DMS153 (cell line): ENCODE data around the gene DNAAF3.
"Not testable (repeated sequence)": the region's sequence is repeated elsewhere in the genome, so short reads cannot be mapped to it uniquely, and the experiment has no call there.

ENCODE experiments used
- DNase-seq: peaks from one replicate; lab custom pipeline; 2025; lab: John Stamatoyannopoulos, UW

Gene DNAAF3

GRCh38 chr19:55175117-55175867 is 8.9 kb upstream of the DNAAF3 start:
- DNase-seq = no peak

DNA sequence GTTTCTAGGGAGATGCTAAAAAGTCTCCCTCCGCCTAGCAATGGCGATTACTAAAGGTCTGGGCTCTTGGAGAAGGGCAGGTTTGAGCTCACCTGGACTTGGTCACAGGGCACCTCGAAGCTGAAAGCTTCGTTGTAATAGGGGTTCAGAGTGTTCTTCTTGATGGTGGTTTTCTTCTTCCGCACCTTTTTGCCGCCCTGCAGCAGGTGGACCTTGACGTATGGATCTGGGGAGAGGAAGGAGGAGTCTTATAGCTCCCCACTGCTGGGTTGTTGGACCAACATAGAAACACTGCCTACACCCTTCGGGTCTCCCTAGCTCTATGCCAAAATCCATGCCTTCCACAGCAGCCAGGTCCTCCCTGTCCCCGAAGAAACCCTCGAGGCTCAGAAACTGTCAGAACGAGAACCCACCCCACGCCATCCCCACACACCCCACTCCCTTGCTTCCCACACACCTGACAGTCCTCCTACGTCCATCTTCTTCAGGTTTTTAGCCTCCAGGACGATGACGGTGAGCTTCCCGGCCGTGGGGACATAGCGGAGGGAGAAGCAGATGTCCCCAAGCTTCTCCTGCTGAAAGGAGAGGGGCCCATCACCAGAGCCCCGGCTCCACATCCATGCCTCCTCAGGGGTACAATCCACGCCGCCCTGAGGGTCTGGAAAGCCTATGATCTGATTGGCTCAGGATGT is 8.2 kb upstream of the DNAAF3 start:
- no peak for DNase-seq

DNA sequence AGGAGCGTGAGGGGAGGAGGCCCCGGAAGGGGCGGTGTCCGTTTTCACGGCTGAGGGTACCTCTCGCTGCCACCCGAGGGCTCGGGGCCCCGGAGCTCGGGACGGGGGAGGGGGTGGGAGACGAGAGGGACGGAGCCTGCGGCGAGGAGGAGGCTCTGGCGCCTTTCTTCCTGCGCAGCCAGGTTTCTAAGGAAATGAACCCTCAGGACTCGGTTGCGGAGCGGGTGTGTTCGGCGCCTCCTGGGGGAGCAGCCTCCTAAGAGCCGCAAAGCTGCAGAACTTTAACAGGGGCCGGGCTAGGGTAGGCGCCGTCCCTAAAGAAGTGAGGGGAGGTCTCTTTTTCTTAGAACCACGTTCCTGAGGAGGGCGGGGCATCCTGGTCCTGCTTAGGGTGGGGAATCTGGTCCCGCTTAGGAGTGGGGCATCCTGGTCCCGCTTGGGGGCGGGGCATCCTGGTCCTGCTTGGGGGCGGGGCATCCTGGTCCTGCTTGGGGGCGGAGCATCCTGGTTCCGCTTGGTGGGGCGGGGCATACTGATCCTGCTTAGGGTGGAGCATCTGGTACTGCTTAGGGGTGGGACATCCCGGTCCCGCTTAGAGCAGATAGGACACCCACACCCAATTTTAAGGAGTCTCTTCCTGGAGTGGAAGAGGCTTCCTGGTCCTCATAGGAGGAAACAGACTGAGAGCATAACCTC is 7.4 kb upstream of the DNAAF3 start:
- DNase-seq = peak; percentile 31

DNA sequence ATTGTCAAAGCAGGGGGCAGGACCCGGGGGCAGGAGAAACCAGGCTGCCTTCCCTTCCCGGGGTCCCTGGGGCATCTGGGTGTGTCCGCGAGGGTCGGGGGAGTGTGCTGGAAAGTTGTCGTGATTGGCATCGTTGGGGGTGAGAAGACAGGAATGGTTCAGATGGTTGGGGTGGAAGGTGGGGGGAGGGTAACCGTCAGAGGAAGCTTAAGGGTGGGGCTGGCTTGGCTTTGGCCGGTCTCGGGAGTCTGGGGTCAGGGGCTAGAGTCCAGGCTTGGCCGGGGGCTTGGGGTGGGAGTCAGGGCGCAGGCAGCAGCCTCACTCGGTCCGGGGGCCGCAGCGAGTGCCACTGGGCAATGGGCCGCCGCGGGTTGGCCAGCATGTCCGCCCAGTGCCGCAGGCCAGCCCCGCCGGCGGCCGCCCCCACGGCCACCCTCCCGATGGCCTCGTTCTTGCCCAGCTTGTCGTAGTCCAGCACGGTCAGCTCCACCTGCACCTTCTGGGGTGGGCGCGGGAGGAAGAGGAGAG is 6.8 kb upstream of the DNAAF3 start:
- DNase-seq = no peak

GRCh38 chr19:55172741-55173140 is 6.3 kb upstream of the DNAAF3 start:
- no peak for DNase-seq

GRCh38 chr19:55172318-55172717 is 5.9 kb upstream of the DNAAF3 start:
- DNase-seq = not testable (repeated sequence)

- no peak for DNase-seq
Observed at GRCh38 chr19:55171440-55171839, 5.0 kb upstream of the DNAAF3 start.

DNA sequence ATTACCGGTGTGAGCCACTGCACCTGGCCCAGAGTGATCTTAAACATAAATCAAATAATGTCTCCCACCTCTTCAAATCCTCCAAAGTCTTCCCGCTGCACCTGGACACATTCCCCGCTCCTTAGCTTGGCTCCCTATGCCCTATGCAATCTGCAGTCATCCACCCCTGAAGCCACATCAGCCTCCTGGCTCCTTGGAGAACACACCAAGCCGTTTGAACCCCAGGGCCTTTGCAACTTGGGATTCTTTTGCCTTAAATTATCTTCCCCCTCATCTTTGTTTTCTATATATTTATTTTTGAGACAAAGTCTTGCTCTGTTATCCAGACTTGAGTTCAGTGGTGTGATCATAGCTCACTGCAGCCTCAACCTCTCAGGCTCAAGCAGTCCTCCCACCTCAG is 2.7 kb upstream of the DNAAF3 start:
- DNase-seq = no peak

GRCh38 chr19:55165952-55166529 is 372 bp downstream of the DNAAF3 start:
- peak; percentile 84 for DNase-seq

GRCh38 chr19:55161571-55162322 is 4.7 kb downstream of the DNAAF3 start:
- DNase-seq = no peak

GRCh38 chr19:55160986-55161365 is 5.4 kb downstream of the DNAAF3 start:
- DNase-seq = no peak

GRCh38 chr19:55160128-55160985 is 6.1 kb downstream of the DNAAF3 start:
- peak; percentile 94 for DNase-seq

- DNase-seq = no peak
Observed at GRCh38 chr19:55158848-55159749, 7.3 kb downstream of the DNAAF3 start.

DNA sequence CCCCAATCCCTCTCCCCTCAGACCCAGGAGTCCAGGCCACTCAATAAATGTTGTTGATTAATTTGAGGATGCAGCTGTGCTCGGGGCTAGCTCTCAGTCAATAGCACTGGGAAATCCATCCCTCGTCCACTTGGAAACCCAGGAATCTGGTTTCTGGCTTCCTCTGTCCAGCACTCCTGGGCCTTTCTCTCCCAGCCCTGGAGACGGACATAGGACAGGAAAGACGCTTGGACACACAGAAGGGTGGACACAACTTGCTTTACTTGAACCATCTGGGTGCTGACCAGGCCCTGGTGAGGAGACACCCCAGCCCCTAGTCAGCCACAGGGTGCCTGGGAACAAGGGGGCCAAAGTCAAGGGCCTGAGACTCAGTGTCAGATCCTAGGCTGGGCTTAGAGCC is 8.0 kb downstream of the DNAAF3 start:
- DNase-seq = no peak

- DNase-seq = no peak
Observed at GRCh38 chr19:55157064-55157908, 9.1 kb downstream of the DNAAF3 start, which contains the start of gene TNNI3. Gene TNNI3, minus strand, starts transcription at chr19:55157732. Its CDS starts 143 bp downstream, at chr19:55157589.

DNA sequence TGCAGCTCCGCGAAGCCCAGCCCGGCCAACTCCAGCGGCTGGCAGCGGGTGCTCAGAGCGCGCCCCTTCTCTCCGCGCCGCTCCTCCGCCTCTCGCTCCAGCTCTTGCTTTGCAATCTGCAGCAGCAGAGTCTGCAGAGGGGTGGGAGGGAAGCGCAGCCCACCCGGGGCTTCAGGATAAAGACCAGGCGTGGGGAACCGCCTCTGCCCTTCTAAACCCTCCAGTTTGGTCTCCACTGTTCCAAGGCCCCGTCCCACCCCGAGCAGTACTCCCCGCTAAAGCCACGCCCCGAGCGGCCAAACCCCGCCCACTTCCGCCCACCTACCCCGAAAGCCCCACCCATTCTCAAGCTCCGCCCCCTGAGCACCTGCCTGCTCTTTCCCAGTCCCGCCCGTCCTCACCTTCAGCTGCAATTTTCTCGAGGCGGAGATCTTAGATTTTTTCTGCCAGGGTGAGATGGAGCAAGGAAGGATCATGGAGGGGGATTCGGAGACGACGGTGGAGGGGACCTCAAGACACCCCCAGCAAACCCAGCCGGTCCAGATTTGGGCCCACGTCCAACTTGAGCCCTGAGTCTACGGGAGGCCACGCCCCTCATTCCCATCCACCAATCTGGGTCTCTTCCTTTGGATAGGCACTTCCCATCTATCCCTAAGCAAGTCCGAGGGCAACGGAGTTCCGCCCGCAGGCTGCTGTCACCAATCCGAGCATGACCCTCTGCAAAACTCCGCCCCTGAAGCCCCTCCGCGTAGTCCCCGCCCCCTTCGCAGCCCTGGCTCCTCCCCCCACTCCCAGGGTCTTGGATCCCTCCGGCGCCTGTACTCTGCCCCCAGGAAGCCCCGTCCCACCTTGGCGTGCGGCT is 10.0 kb downstream of the DNAAF3 start:
- DNase-seq = peak; percentile 93

- DNase-seq = not testable (repeated sequence)
Observed at GRCh38 chr19:55155784-55156183, 10.6 kb downstream of the DNAAF3 start.
